GM23338 (cell line): ENCODE measurements around the gene WAPL.

Source experiments
- CREB1 ChIP-seq: fragments of 250-450 bp; sonication (Bioruptor Pico); IDR thresholded peaks from 2 replicates; pipeline ENCODE4 v1.5.0; 2020; ENCODE audit warnings: low read depth, mild to moderate bottlenecking, moderate library complexity
- CTCF ChIP-seq, 2 experiments: fragments of 200-600 bp in 1 of 2; sonication (generic) in 1 of 2; conservative IDR thresholded peaks; 2 replicates each; pipeline versions ENCODE4 v1.5.1 to v1.6.1; 2016 to 2017; ENCODE audit warnings: antibody characterized with exemption in 2 of 2, low read depth in 2 of 2, mild to moderate bottlenecking in 2 of 2, moderate library complexity in 1 of 2
- ETS1 ChIP-seq: IDR thresholded peaks from 2 replicates; pipeline ENCODE4 v1.6.1; 2016; ENCODE audit warnings: antibody characterized with exemption
- EZH2 ChIP-seq: fragments of 200-600 bp; sonication (generic); IDR thresholded peaks from one replicate; pipeline ENCODE4 v1.8.0; 2017; ENCODE audit warnings: antibody characterized with exemption, mild to moderate bottlenecking, low read depth; ENCODE audit not compliant: unreplicated experiment
- EZH2phosphoT487 ChIP-seq: fragments of 200-600 bp; sonication (generic); IDR thresholded peaks from one replicate; pipeline ENCODE4 v1.8.1; 2018; ENCODE audit warnings: antibody characterized with exemption; ENCODE audit not compliant: unreplicated experiment
- NANOG ChIP-seq: IDR thresholded peaks from 2 replicates; pipeline ENCODE4 v1.6.1; 2016; ENCODE audit warnings: antibody characterized with exemption, borderline replicate concordance
- POLR2AphosphoS5 ChIP-seq: IDR thresholded peaks from 2 replicates; pipeline ENCODE4 v1.6.1; 2016; ENCODE audit warnings: antibody characterized with exemption, low read depth
- REST ChIP-seq: IDR thresholded peaks from one replicate; pipeline ENCODE4 v1.6.1; 2018; ENCODE audit warnings: antibody characterized with exemption; ENCODE audit not compliant: unreplicated experiment
- STAT1 ChIP-seq: IDR thresholded peaks from one replicate; pipeline ENCODE4 v1.6.1; 2016; ENCODE audit warnings: antibody characterized with exemption; ENCODE audit not compliant: unreplicated experiment
- ZNF114 ChIP-seq: fragments of 250-450 bp; sonication (Bioruptor Pico); IDR thresholded peaks from 2 replicates; pipeline ENCODE4 v1.5.0; 2020; ENCODE audit warnings: mild to moderate bottlenecking, moderate library complexity
- ZNF331 ChIP-seq: fragments of 250-450 bp; sonication (Bioruptor Pico); IDR thresholded peaks from 2 replicates; pipeline ENCODE4 v1.5.0; 2020; ENCODE audit warnings: low read depth, mild to moderate bottlenecking, moderate library complexity
- ZNF462 ChIP-seq: fragments of 250-450 bp; sonication (Bioruptor Pico); IDR thresholded peaks from 2 replicates; pipeline ENCODE4 v1.5.0; 2020; ENCODE audit warnings: mild to moderate bottlenecking, moderate library complexity

GRCh38 chr10:86508217-86508616 lies 13.4 kb downstream of the WAPL start:
- TF ChIP-seq CTCF (conservative IDR thresholded peaks at IDR 0.05; ENCODE audit: low read depth in 2 of 2) (no peak), POLR2AphosphoS5 (no peak), REST (no peak), EZH2 (no peak), EZH2phosphoT487 (no peak), CREB1 (CRISPR knock-in tag) (no peak), ZNF462 (no peak), ZNF331 (no peak), ZNF114 (CRISPR knock-in tag) (no peak), ETS1 (no peak), STAT1 (no peak), NANOG (no peak)
